Neural progenitor cell (in vitro differentiated cells): ENCODE measurements around the gene ZNF221. TPM values are rescaled to one million over a fixed set of nuclear protein-coding genes. Genes with fewer than 3 reads are reported as not detected.

Source experiments
- DNase-seq: peaks from one replicate; pipeline ENCODE4 v3.0.0-alpha.2; 2016; ENCODE audit warnings: low spot score
- H2AFZ ChIP-seq: fragments of 200-600 bp; sonication (generic); replicated peaks from 2 replicates; pipeline ENCODE4 v1.6.1; 2016; ENCODE audit warnings: antibody characterized with exemption
- H3F3A ChIP-seq: fragments of 200-600 bp; sonication (generic); 2 replicates; pipeline ENCODE4 v1.6.1; 2016; ENCODE audit warnings: antibody characterized with exemption, low read depth
- H3K27ac ChIP-seq: fragments of 200-600 bp; sonication (generic); 2 replicates; pipeline ENCODE4 v1.5.1; 2016; ENCODE audit warnings: mild to moderate bottlenecking
- H3K27me3 ChIP-seq: fragments of 200-600 bp; sonication (generic); 2 replicates; pipeline ENCODE4 v1.6.1; 2016; ENCODE audit warnings: mild to moderate bottlenecking, moderate library complexity
- H3K36me3 ChIP-seq: fragments of 200-600 bp; sonication (generic); 2 replicates; pipeline ENCODE4 v1.5.1; 2016
- H3K4me1 ChIP-seq: fragments of 200-600 bp; sonication (generic); 2 replicates; pipeline ENCODE4 v1.6.1; 2016; ENCODE audit warnings: mixed run types
- H3K4me2 ChIP-seq: fragments of 200-600 bp; sonication (generic); 2 replicates; pipeline ENCODE4 v1.6.1; 2016
- H3K4me3 ChIP-seq: fragments of 200-600 bp; sonication (generic); 2 replicates; pipeline ENCODE4 v1.5.1; 2016
- H3K79me2 ChIP-seq: fragments of 200-600 bp; sonication (generic); 2 replicates; pipeline ENCODE4 v1.6.1; 2016; ENCODE audit warnings: low read depth
- H3K9ac ChIP-seq: fragments of 200-600 bp; sonication (generic); 2 replicates; pipeline ENCODE4 v1.6.1; 2016
- H3K9me3 ChIP-seq: fragments of 200-600 bp; sonication (generic); 2 replicates; pipeline ENCODE4 v1.5.1; 2016; ENCODE audit warnings: low read depth
- H4K20me1 ChIP-seq: fragments of 200-600 bp; sonication (generic); 2 replicates; pipeline ENCODE4 v1.6.1; 2016; ENCODE audit warnings: low read depth
- H3K27ac Mint-ChIP-seq: 3 replicates; pipeline ENCODE4 v1.8.0; 2021; ENCODE audit warnings: mixed read lengths
- H3K27me3 Mint-ChIP-seq: 2 replicates; pipeline ENCODE4 v1.8.0; 2022; ENCODE audit warnings: low read depth, mild to moderate bottlenecking, inconsistent platforms, moderate library complexity, mixed read lengths; ENCODE audit not compliant: insufficient read depth
- H3K36me3 Mint-ChIP-seq: 3 replicates; pipeline ENCODE4 v1.8.0; 2021; ENCODE audit warnings: mixed read lengths
- H3K4me1 Mint-ChIP-seq: 3 replicates; pipeline ENCODE4 v1.8.0; 2021; ENCODE audit warnings: mixed read lengths
- H3K4me3 Mint-ChIP-seq: 3 replicates; pipeline ENCODE4 v1.8.0; 2021; ENCODE audit warnings: mild to moderate bottlenecking, moderate library complexity, mixed read lengths
- H3K9me3 Mint-ChIP-seq: 3 replicates; pipeline ENCODE4 v1.8.0; 2020; ENCODE audit warnings: mixed read lengths
- EZH2 ChIP-seq: fragments of 200-600 bp; sonication (generic); IDR thresholded peaks from 2 replicates; pipeline ENCODE4 v1.6.1; 2017; ENCODE audit warnings: antibody characterized with exemption, mild to moderate bottlenecking, moderate library complexity
- EZH2phosphoT487 ChIP-seq: fragments of 200-600 bp; sonication (generic); IDR thresholded peaks from 2 replicates; pipeline ENCODE4 v1.6.1; 2017; ENCODE audit warnings: antibody characterized with exemption
- total RNA-seq: library from RNA; depleted of rRNA; stranded (reverse); fragments of >200 nt; gene quantifications from 2 replicates; pipeline ENCODE4 v1.2.3, GENCODE V29; 2015; ENCODE audit warnings: low replicate concordance
- TF ChIP-seq, protein P1 (sequence below): fragments of 200-600 bp; sonication (generic); IDR thresholded peaks from 2 replicates; pipeline ENCODE4 v1.5.1; 2017; ENCODE audit warnings: antibody characterized with exemption, mild to moderate bottlenecking

Gene ZNF221
- total RNA-seq, 1 donor from 2014 or later = 12.2 TPM

DNA sequence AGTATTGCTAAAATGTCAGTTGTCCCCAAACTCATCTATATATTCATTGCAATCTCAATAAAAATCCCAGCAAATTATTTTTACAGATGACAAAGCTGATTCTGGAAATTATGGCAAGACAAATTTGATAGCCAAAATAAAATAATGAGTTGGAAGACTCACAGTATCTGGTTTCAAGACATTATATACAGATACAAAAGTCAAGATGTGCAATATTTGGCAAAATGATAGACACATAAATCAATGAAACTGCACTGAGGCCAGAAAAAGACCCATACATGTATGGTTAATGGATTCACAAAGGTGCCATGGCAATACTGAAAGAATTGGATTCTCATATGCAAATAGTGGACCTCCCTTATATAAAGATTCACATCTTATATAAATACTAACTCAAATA, 40.1 kb upstream of the ZNF221 start:
- no peaks in the 10 kb centered on the region for H3K27me3 ChIP-seq
- H3K9me3 Mint-ChIP-seq = peaks cover 63% of the 10 kb centered on the region
- no peak overlapping the region for H3K4me3 ChIP-seq
- peaks cover 44% of the 10 kb centered on the region for H3K9me3 ChIP-seq
- peaks cover 42% of the 10 kb centered on the region for H3K36me3 ChIP-seq
- H3K4me1 ChIP-seq = no peaks in the 10 kb centered on the region
- H3K79me2 ChIP-seq = no peaks in the 10 kb centered on the region
- no peak overlapping the region for H2AFZ ChIP-seq
- DNase-seq = no peak
- H3K27ac ChIP-seq = no peak overlapping the region
- H4K20me1 ChIP-seq = no peaks in the 10 kb centered on the region
- peaks cover 45% of the 10 kb centered on the region for H3K36me3 Mint-ChIP-seq
- no peaks in the 10 kb centered on the region for H3K27me3 Mint-ChIP-seq
- H3F3A ChIP-seq = peaks cover 18% of the 10 kb centered on the region
- no peaks in the 10 kb centered on the region for H3K4me1 Mint-ChIP-seq
- H3K9ac ChIP-seq = no peak overlapping the region
- H3K4me2 ChIP-seq = no peak overlapping the region
- no peak overlapping the region for H3K27ac Mint-ChIP-seq
- H3K4me3 Mint-ChIP-seq = no peak overlapping the region
- TF ChIP-seq EZH2phosphoT487 (no peak), EZH2 (no peak)
- TF ChIP-seq, protein P1, sequence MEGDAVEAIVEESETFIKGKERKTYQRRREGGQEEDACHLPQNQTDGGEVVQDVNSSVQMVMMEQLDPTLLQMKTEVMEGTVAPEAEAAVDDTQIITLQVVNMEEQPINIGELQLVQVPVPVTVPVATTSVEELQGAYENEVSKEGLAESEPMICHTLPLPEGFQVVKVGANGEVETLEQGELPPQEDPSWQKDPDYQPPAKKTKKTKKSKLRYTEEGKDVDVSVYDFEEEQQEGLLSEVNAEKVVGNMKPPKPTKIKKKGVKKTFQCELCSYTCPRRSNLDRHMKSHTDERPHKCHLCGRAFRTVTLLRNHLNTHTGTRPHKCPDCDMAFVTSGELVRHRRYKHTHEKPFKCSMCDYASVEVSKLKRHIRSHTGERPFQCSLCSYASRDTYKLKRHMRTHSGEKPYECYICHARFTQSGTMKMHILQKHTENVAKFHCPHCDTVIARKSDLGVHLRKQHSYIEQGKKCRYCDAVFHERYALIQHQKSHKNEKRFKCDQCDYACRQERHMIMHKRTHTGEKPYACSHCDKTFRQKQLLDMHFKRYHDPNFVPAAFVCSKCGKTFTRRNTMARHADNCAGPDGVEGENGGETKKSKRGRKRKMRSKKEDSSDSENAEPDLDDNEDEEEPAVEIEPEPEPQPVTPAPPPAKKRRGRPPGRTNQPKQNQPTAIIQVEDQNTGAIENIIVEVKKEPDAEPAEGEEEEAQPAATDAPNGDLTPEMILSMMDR = no peak

DNA sequence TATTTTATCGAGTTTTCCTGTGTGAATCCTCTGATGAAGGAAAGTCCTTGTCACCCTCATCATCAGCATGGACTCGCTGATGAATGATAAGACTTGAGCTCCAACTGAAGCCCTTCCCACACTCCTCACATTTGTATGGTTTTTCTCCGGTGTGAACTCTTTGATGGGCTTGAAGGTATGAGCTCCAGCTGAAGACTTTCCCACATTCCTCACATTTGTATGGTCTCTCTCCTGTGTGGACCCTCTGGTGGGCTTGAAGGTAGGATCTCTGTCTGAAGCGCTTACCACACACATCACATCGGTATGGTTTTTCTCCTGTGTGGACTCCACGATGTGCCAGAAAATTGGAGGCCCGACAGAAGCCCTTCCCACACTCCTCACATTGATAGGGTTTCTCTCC, 37.6 kb upstream of the ZNF221 start:
- peaks cover 18% of the 10 kb centered on the region for H3F3A ChIP-seq
- peaks cover 43% of the 10 kb centered on the region for H3K9me3 ChIP-seq
- no peak overlapping the region for H2AFZ ChIP-seq
- H3K36me3 ChIP-seq = peaks cover 67% of the 10 kb centered on the region
- peaks cover 63% of the 10 kb centered on the region for H3K9me3 Mint-ChIP-seq
- no peaks in the 10 kb centered on the region for H3K27me3 ChIP-seq
- H3K4me1 ChIP-seq = no peaks in the 10 kb centered on the region
- no peaks in the 10 kb centered on the region for H3K27me3 Mint-ChIP-seq
- TF ChIP-seq EZH2phosphoT487 = no peak
- TF ChIP-seq, protein P1 = no peak
- TF ChIP-seq EZH2 = no peak
- no peak overlapping the region for H3K4me3 Mint-ChIP-seq
- no peaks in the 10 kb centered on the region for H3K79me2 ChIP-seq
- no peak overlapping the region for H3K4me3 ChIP-seq
- H3K27ac Mint-ChIP-seq = no peak overlapping the region
- H3K4me1 Mint-ChIP-seq = no peaks in the 10 kb centered on the region
- no peak overlapping the region for H3K4me2 ChIP-seq
- peaks cover 65% of the 10 kb centered on the region for H3K36me3 Mint-ChIP-seq
- H4K20me1 ChIP-seq = no peaks in the 10 kb centered on the region
- H3K9ac ChIP-seq = no peak overlapping the region
- DNase-seq = no peak
- H3K27ac ChIP-seq = no peak overlapping the region

DNA sequence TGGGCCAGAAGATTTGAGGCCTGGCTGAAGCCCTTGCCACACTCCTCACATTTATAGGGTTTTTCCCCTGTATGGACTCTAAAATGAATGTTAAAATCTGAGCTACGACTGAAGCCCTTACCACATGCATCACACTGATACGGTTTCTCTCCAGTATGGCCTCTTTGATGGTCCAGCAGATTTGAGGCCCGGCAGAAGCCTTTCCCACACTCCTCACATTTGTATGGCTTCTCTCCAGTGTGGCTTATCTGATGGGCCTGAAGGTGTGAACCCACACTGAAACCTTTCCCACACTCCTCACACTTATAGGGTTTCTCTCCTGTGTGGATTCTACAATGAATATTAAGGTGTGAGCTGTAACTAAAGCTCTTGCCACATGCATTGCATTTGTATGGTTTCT, 37.0 kb upstream of the ZNF221 start:
- H3K27ac Mint-ChIP-seq = no peak overlapping the region
- H3K4me1 Mint-ChIP-seq = no peaks in the 10 kb centered on the region
- no peak overlapping the region for H3K4me2 ChIP-seq
- H3K4me3 Mint-ChIP-seq = no peak overlapping the region
- peaks cover 72% of the 10 kb centered on the region for H3K36me3 Mint-ChIP-seq
- no peaks in the 10 kb centered on the region for H4K20me1 ChIP-seq
- H3K79me2 ChIP-seq = no peaks in the 10 kb centered on the region
- no peak overlapping the region for H3K4me3 ChIP-seq
- no peaks in the 10 kb centered on the region for H3K27me3 ChIP-seq
- H3K27ac ChIP-seq = no peak overlapping the region
- H3K4me1 ChIP-seq = no peaks in the 10 kb centered on the region
- peaks cover 18% of the 10 kb centered on the region for H3F3A ChIP-seq
- no peak overlapping the region for H3K9ac ChIP-seq
- no peak for DNase-seq
- H3K9me3 ChIP-seq = peaks cover 38% of the 10 kb centered on the region
- H3K27me3 Mint-ChIP-seq = no peaks in the 10 kb centered on the region
- peaks cover 61% of the 10 kb centered on the region for H3K9me3 Mint-ChIP-seq
- H3K36me3 ChIP-seq = peaks cover 72% of the 10 kb centered on the region
- no peak overlapping the region for H2AFZ ChIP-seq
- no peak for TF ChIP-seq EZH2

DNA sequence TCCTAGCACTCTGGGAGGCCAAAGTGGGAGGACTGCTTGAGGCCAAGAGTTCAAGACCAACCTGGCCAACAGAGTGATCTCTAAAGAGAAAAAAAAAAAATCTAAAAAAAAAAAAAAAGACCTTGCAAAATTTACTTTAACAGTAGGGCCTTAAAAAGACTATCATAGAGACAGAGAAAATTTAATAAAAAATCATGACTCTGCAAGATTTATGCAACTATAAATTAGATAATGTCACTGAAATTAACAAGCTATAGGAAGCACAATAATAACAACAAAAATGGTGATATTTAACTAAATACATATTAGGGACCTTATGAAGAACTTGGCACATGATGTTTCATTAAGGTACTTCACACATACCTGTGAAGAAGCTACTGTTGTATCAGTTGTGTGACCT, 27.2 kb upstream of the ZNF221 start:
- no peaks in the 10 kb centered on the region for H3K4me1 ChIP-seq
- DNase-seq = no peak
- TF ChIP-seq, protein P1 = no peak
- TF ChIP-seq EZH2 = no peak
- H3F3A ChIP-seq = no peaks in the 10 kb centered on the region
- Mint-ChIP-seq H3K4me1 (no peaks in the 10 kb centered on the region), H3K4me3 (no peak overlapping the region), H3K27me3 (no peaks in the 10 kb centered on the region), H3K36me3 (peaks cover 73% of the 10 kb centered on the region), H3K27ac (no peak overlapping the region), H3K9me3 (no peaks in the 10 kb centered on the region)
- H3K9ac ChIP-seq = no peak overlapping the region
- no peaks in the 10 kb centered on the region for H3K9me3 ChIP-seq
- H3K36me3 ChIP-seq = peaks cover 27% of the 10 kb centered on the region
- H3K27me3 ChIP-seq = no peaks in the 10 kb centered on the region
- H4K20me1 ChIP-seq = no peaks in the 10 kb centered on the region
- no peak overlapping the region for H3K4me3 ChIP-seq
- no peaks in the 10 kb centered on the region for H3K79me2 ChIP-seq
- no peak overlapping the region for H3K4me2 ChIP-seq
- no peak overlapping the region for H3K27ac ChIP-seq
- no peak overlapping the region for H2AFZ ChIP-seq
